ENCODE data around the gene CASP8AP2. TPM values are rescaled to one million over a fixed set of nuclear protein-coding genes. Genes with fewer than 3 reads are reported as not detected.
"Not testable (repeated sequence)": the region's sequence is repeated elsewhere in the genome, so short reads cannot be mapped to it uniquely, and the experiment has no call there.

Gene CASP8AP2
- total and polyA plus RNA-seq, 9 of the 15 experiments (the other 6 are each of a cell fraction or from before 2014, with no cell fraction given), result 10.6 to 30.0 (median 19.1) TPM

DNA sequence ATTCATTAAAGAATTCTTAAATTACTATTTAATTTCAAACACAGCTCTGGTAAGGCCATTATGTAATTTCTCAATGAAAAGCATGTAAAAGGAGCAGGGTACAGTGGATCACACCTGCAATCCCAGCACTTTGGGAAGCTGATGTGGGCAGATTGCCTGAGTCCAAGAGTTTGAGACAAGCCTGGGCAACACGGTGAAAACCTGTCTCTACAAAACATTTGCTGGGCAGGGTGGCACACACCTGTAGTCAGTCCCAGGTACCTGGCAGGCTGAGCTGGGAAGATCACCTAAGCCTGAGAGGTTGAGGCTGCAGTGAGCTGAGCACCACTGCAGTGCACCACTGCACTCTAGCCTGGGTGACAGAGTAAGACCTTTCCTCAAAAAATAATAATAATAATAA, 47.5 kb upstream of the CASP8AP2 start (continued):
- TF ChIP-seq KAT2B (IDR thresholded peaks at IDR 0.05; ENCODE audit: low read depth, low read length) (no peak), SIRT6 (IDR thresholded peaks at IDR 0.05; ENCODE audit: low read depth, low read length) (no peak)

DNA sequence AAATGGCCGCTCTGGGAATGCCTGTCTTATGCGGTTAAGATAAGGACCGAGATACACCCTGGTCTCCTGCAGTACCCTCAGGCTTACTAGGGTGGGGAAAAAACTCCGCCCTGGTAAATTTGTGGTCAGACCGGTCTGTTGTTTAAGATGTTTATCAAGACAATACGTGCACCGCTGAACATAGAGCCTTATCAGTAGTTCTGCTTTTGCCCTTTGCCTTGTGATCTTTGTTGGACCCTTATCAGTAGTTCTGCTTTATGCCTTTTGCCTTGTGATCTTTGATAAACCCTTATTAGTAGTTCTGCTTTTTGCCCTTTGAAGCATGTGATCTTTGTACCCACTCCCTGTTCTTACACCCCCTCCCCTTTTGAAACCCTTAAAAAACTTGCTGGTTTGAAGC, 46.4 kb upstream of the CASP8AP2 start:
- H3K36me3 ChIP-seq (ENCODE audit: control insufficient read depth, insufficient read depth, low read length), result peaks cover 86% of the 10 kb centered on the region
- in situ Hi-C loops (cut with MboI); H3K9me3 ChIP-seq (replicated peaks; ENCODE audit: control insufficient read depth, insufficient read depth, low read depth, low read length); POLR2A ChIA-PET; H3K4me3 ChIP-seq; H3K4me1 ChIP-seq (replicated peaks in 1 of 2; ENCODE audit: control insufficient read depth in 2 of 2, insufficient read depth in 2 of 2, low read length in 2 of 2); H2AFZ ChIP-seq (ENCODE audit: low read depth, low read length); H3K9me1 ChIP-seq (ENCODE audit: control insufficient read depth, insufficient read depth, low read length); DNase-seq (ENCODE audit: extremely low read depth in 1 of 4, low spot score in 3 of 4); CTCF ChIA-PET (ENCODE audit: low intra/inter-chr PET ratio); H3K27me3 ChIP-seq (ENCODE audit: control insufficient read depth in 2 of 2, insufficient read depth in 2 of 2, low read length in 2 of 2); H3K4me2 ChIP-seq (ENCODE audit: insufficient read depth, low read length); H4K20me1 ChIP-seq (replicated peaks; ENCODE audit: control insufficient read depth, insufficient read depth, low read length); H3K9ac ChIP-seq (ENCODE audit: insufficient read depth in 1 of 2, low read depth in 2 of 2, low read length in 2 of 2); FAIRE-seq; ATAC-seq; intact Hi-C loops (cut with micrococcal nuclease); H3K79me2 ChIP-seq (ENCODE audit: control insufficient read depth, insufficient read depth, low read length); BruUV-seq (replicated peaks); H3K27ac ChIP-seq (ENCODE audit: extremely low read depth, low read depth, low read length): not testable (repeated sequence)
- WGBS (ENCODE audit: insufficient coverage, low coverage, missing lambda C conversion rate), result 73% methylated on average over 6 of the region's 7 CpGs
- TF ChIP-seq SMARCE1 (IDR thresholded peaks at IDR 0.05), result peak; percentile 46; the same call in 1 of the 2 replicates
- 0 out of 4 replicates have a peak, but pooled peaks of 1 of the 2 experiments have one; percentile 10 for TF ChIP-seq TRIM24 (IDR thresholded peaks at IDR 0.05)
- peak; percentile 91; the same call in 1 of the 2 replicates for TF ChIP-seq ZNF445 (CRISPR knock-in tag; IDR thresholded peaks at IDR 0.05; ENCODE audit: low read depth)
- TF ChIP-seq ZNF766 (CRISPR knock-in tag; conservative IDR thresholded peaks at IDR 0.05), result 0 out of 2 replicates have a peak, but pooled peaks have one; percentile 53
- peak; percentile 71; the same call in 1 of the 2 replicates for TF ChIP-seq SOX6 (IDR thresholded peaks at IDR 0.05)

Measured in K562 (cell line).